RKO (cell line): ENCODE results near the gene GMPPB.
"Not testable (repeated sequence)": the region's sequence is repeated elsewhere in the genome, so short reads cannot be mapped to it uniquely, and the experiment has no call there.

Source experiments
- DNase-seq: peaks from one replicate; pipeline ENCODE4 v3.0.0-alpha.2; 2016; ENCODE audit warnings: low spot score

GMPPB gene

GRCh38 chr3:49712631-49713317 is 11.0 kb downstream of the GMPPB start:
- DNase-seq = no peak

GRCh38 chr3:49712166-49712565 is 11.6 kb downstream of the GMPPB start:
- no peak for DNase-seq

- no peak for DNase-seq
These were observed 12.3 kb downstream of the GMPPB start for GRCh38 chr3:49711489-49711888.

GRCh38 chr3:49709852-49710251 is 13.9 kb downstream of the GMPPB start:
- DNase-seq = no peak

- DNase-seq = no peak
These were observed 16.7 kb downstream of the GMPPB start for GRCh38 chr3:49707113-49707480.

GRCh38 chr3:49706456-49707112 is 17.2 kb downstream of the GMPPB start:
- no peak for DNase-seq

- no peak for DNase-seq
These were observed 18.3 kb downstream of the GMPPB start for GRCh38 chr3:49705390-49705960.

- no peak for DNase-seq
These were observed 19.1 kb downstream of the GMPPB start for GRCh38 chr3:49704629-49705028.

GRCh38 chr3:49703956-49704355 is 19.8 kb downstream of the GMPPB start:
- DNase-seq = no peak

- peak; percentile 72 for DNase-seq
These were observed 20.3 kb downstream of the GMPPB start for GRCh38 chr3:49703443-49703927.

GRCh38 chr3:49702672-49703071 is 21.1 kb downstream of the GMPPB start:
- DNase-seq = no peak

- no peak for DNase-seq
These were observed 22.2 kb downstream of the GMPPB start for GRCh38 chr3:49701388-49702077.

GRCh38 chr3:49700453-49701128 is 23.2 kb downstream of the GMPPB start:
- DNase-seq = no peak

- DNase-seq = no peak
These were observed 23.7 kb downstream of the GMPPB start for GRCh38 chr3:49700014-49700413.

- DNase-seq = no peak
These were observed 24.3 kb downstream of the GMPPB start for GRCh38 chr3:49699281-49699979.

GRCh38 chr3:49695350-49696015 is 28.3 kb downstream of the GMPPB start:
- DNase-seq = not testable (repeated sequence)

- not testable (repeated sequence) for DNase-seq
These were observed 29.2 kb downstream of the GMPPB start for GRCh38 chr3:49694409-49695070.

GRCh38 chr3:49691481-49691880 is 32.3 kb downstream of the GMPPB start:
- not testable (repeated sequence) for DNase-seq

GRCh38 chr3:49690856-49691255 is 32.9 kb downstream of the GMPPB start:
- DNase-seq = not testable (repeated sequence)

GRCh38 chr3:49689908-49690624 is 33.7 kb downstream of the GMPPB start:
- not testable (repeated sequence) for DNase-seq
